Measurements from ENCODE around the gene PREX1. TPM values are rescaled to one million over a fixed set of nuclear protein-coding genes. Genes with fewer than 3 reads are reported as not detected.

The PREX1 gene
- total RNA-seq, 1 donor from 2014 or later: 78.2 TPM

DNA sequence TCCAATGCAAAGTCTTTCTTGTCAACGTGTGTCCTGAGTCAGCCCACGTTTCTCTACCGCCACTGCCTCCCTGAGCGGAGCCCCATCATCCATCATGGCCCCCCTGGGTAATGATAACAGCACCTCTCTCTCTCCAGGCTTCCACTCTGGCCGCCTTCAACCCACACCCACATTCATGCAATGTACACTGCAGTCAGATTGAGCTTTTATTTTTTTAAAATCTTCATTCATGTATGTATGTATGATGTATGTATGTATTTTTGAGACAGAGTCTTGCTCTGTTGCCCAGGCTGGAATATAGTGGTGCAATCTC, 245.2 kb downstream of the PREX1 start:
- no peak for DNase-seq
- H3K27ac ChIP-seq: no peak overlapping the region
- ATAC-seq: no peak
- intact Hi-C loops (cut with DNase I): no loop called here
- H3K36me3 ChIP-seq: no peaks in the 10 kb centered on the region
- TF ChIP-seq, protein P1, sequence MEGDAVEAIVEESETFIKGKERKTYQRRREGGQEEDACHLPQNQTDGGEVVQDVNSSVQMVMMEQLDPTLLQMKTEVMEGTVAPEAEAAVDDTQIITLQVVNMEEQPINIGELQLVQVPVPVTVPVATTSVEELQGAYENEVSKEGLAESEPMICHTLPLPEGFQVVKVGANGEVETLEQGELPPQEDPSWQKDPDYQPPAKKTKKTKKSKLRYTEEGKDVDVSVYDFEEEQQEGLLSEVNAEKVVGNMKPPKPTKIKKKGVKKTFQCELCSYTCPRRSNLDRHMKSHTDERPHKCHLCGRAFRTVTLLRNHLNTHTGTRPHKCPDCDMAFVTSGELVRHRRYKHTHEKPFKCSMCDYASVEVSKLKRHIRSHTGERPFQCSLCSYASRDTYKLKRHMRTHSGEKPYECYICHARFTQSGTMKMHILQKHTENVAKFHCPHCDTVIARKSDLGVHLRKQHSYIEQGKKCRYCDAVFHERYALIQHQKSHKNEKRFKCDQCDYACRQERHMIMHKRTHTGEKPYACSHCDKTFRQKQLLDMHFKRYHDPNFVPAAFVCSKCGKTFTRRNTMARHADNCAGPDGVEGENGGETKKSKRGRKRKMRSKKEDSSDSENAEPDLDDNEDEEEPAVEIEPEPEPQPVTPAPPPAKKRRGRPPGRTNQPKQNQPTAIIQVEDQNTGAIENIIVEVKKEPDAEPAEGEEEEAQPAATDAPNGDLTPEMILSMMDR (IDR thresholded peaks at IDR 0.05): no peak
- H3K4me1 ChIP-seq: no peaks in the 10 kb centered on the region
- peaks cover 61% of the 10 kb centered on the region for H3K27me3 ChIP-seq (ENCODE audit: low read depth)
- H3K9me3 ChIP-seq: no peaks in the 10 kb centered on the region
- H3K4me3 ChIP-seq: no peak overlapping the region

DNA sequence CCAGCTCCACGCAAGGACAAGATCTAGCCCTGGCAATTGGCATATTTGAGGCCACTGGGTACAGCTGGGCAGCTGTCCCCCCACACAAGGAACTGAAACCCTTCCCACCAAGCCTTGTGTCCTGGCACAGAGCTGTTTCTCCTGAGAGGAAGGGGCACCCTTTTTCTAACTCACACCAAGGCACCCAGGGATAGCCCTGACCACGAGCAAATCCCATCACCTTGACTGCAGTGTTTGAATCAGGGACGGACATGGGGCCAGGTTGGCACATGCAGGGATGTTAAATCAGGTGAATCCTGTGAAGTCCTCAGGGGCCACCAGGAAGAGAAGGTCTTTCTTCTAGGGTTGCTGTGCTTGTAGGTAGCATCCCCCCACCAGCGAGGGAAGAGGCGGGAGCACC, 246.6 kb downstream of the PREX1 start:
- TF ChIP-seq, protein P1 (IDR thresholded peaks at IDR 0.05): no peak
- Histone ChIP-seq H3K4me3 (no peak overlapping the region), H3K36me3 (no peaks in the 10 kb centered on the region), H3K9me3 (no peaks in the 10 kb centered on the region), H3K27me3 (ENCODE audit: low read depth) (peaks cover 50% of the 10 kb centered on the region), H3K27ac (no peak overlapping the region), H3K4me1 (no peaks in the 10 kb centered on the region)
- intact Hi-C loops (cut with DNase I): no loop called here
- no peak for ATAC-seq
- no peak for DNase-seq

DNA sequence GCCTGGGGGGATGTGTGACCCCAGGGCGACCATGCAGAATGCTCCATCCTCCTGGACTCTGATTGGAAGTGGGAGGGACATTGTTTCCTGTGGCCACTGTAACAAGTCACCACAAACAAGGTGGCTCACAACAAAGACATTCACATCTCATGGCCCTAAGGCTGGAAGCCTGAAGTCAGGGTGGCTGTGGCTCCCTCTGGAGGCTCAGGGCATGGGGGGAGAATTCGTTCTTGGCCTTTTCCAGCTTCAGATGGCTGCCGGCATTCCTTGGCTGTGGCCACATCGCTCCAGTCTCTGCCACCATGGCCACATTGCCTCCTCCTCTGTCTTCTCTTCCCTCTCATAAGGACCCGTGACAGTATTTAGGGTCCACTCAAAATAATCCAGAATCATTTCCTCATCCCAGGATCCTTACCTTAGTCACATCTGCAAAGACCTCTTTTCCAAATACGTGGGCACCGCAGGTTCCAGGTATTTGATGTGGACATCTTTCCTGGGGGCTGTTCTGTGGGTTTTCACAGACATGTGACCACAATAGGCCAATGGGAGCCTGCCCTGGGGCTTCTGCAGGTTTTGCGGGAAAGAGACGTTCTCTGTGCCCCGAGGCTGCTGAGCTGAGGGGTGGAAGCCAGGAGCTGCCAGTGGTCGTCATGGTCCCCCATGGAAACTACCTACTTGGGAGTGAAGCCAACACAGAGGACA, 249.3 kb downstream of the PREX1 start:
- H3K4me1 ChIP-seq: no peaks in the 10 kb centered on the region
- H3K27ac ChIP-seq: no peak overlapping the region
- H3K36me3 ChIP-seq: no peaks in the 10 kb centered on the region
- H3K27me3 ChIP-seq (ENCODE audit: low read depth): peaks cover 34% of the 10 kb centered on the region
- no peak for ATAC-seq
- H3K9me3 ChIP-seq: no peaks in the 10 kb centered on the region
- TF ChIP-seq, protein P1 (IDR thresholded peaks at IDR 0.05): no peak
- intact Hi-C loops (cut with DNase I): no loop called here
- no peak for DNase-seq
- H3K4me3 ChIP-seq: no peak overlapping the region

DNA sequence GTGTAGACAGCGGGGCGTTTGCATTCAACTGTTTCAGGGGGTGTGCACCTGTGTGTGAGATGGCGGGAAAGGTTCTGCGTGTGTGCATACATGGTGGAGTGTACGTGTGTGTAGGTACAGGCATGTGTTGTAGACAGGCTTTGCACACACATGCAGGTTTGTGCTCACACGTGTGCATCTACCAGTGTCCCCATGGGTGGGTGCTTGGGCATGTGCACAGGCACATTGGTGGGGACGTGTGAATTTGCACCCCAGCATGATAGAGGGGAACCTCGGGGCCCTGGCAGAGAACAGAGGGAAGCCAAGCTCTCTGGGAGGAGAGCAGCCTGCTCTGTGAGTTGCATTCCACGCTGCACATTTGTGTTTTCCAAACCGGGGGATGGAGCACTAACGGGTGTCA, 250.2 kb downstream of the PREX1 start:
- DNase-seq: no peak
- TF ChIP-seq, protein P1 (IDR thresholded peaks at IDR 0.05): no peak

DNA sequence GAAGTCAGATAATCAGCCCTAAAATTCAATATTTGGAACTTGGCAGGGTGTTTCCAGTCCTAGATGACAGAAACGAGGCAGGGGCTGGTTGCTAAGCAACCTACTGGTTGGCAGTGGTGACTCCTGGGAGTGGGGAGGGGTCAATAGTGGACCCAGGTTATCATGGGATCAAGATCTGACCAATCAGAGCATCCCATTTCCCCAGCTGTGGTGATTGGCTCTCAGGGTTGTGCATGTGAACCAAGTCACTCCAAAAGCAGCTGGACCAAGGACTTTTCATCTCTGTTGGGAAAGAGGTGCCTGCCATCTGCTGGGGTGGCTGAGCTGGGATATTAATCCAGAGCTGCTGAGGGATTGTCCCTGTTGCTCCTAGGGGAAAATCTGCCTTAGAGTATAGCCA, 253.4 kb downstream of the PREX1 start:
- ATAC-seq: no peak
- Histone ChIP-seq H3K36me3 (no peaks in the 10 kb centered on the region), H3K4me1 (no peaks in the 10 kb centered on the region), H3K4me3 (no peak overlapping the region), H3K9me3 (no peaks in the 10 kb centered on the region), H3K27me3 (ENCODE audit: low read depth) (peaks cover 7% of the 10 kb centered on the region), H3K27ac (no peak overlapping the region)
- TF ChIP-seq, protein P1 (IDR thresholded peaks at IDR 0.05): no peak
- intact Hi-C loops (cut with DNase I): no loop called here
- no peak for DNase-seq

More for the DNA sequence above, 250.2 kb downstream of the PREX1 start:
- Histone ChIP-seq H3K4me1 (no peaks in the 10 kb centered on the region), H3K27ac (no peak overlapping the region), H3K36me3 (no peaks in the 10 kb centered on the region), H3K9me3 (no peaks in the 10 kb centered on the region), H3K4me3 (no peak overlapping the region), H3K27me3 (ENCODE audit: low read depth) (peaks cover 26% of the 10 kb centered on the region)
- intact Hi-C loops (cut with DNase I): no loop called here
- no peak for ATAC-seq

Other genes with a start within 250 kb of the PREX1 start
- gene ARFGEF2, start 93.7 kb upstream of the PREX1 start, total RNA-seq: 32.9 TPM
- 39.0 TPM for gene CSE1L, start 218.3 kb upstream of the PREX1 start, total RNA-seq

Measured in lower lobe of right lung (tissue), 2 donors.